ENCODE data around the gene MPP3. TPM values are rescaled to one million over a fixed set of nuclear protein-coding genes. Genes with fewer than 3 reads are reported as not detected.

Gene MPP3
- total RNA-seq, 1 experiment from 2014 or later: 24.5 TPM

GRCh38 chr17:43790311-43790940 lies 42.5 kb downstream of the MPP3 start:
- TF ChIP-seq CTCF (IDR thresholded peaks at IDR 0.05; ENCODE audit: unreplicated experiment): peak; percentile 30
- no peaks in the 10 kb centered on the region for H3K36me3 Mint-ChIP-seq (ENCODE audit: insufficient read depth, unreplicated experiment)
- no TSS peak for BruUV-seq (replicated peaks)
- peak; percentile 66 for DNase-seq (ENCODE audit: unreplicated experiment)
- H3K4me1 Mint-ChIP-seq (ENCODE audit: insufficient read depth, unreplicated experiment): peaks cover 5% of the 10 kb centered on the region
- no peak overlapping the region for H3K4me3 Mint-ChIP-seq (ENCODE audit: unreplicated experiment)
- POLR2A ChIA-PET: interaction anchor here (0.6 to 1.6 kb wide), 2 partner anchors 11 to 15 kb away, joined by 3 to 8 read pairs; partner anchors contain the start of genes CFAP97D1 and DUSP3
- H3K27ac Mint-ChIP-seq (ENCODE audit: low read depth, unreplicated experiment): no peak overlapping the region
- H3K27me3 Mint-ChIP-seq (ENCODE audit: insufficient read depth, unreplicated experiment): peaks cover 11% of the 10 kb centered on the region
- CTCF ChIA-PET: interaction anchor here (0.7 to 1.6 kb wide), 5 partner anchors 18 to 207 kb away, joined by 3 to 18 read pairs (median 4); partner anchors contain the start of gene CD300LG
- intact Hi-C loops (cut with micrococcal nuclease): loop anchor here (2.0 kb wide), 1 partner anchor 56 kb away; the partner anchor contains the start of gene CD300LG
- no peaks in the 10 kb centered on the region for H3K9me3 Mint-ChIP-seq (ENCODE audit: unreplicated experiment)

- H3K9me3 Mint-ChIP-seq (ENCODE audit: unreplicated experiment): peaks cover 7% of the 10 kb centered on the region
- no peaks in the 10 kb centered on the region for H3K36me3 Mint-ChIP-seq (ENCODE audit: insufficient read depth, unreplicated experiment)
- H3K4me1 Mint-ChIP-seq (ENCODE audit: insufficient read depth, unreplicated experiment): peaks cover 9% of the 10 kb centered on the region
- no peak for TF ChIP-seq CTCF (IDR thresholded peaks at IDR 0.05; ENCODE audit: unreplicated experiment)
- no TSS peak for BruUV-seq (replicated peaks)
- intact Hi-C loops (cut with micrococcal nuclease): no loop called here
- no peak overlapping the region for H3K27ac Mint-ChIP-seq (ENCODE audit: low read depth, unreplicated experiment)
- POLR2A ChIA-PET: interaction anchor here (1.6 kb wide), 1 partner anchor 10 kb away, joined by 8 read pairs; the partner anchor contains the start of genes CFAP97D1 and DUSP3
- DNase-seq (ENCODE audit: unreplicated experiment): no peak
- H3K4me3 Mint-ChIP-seq (ENCODE audit: unreplicated experiment): no peak overlapping the region
- CTCF ChIA-PET: interaction anchor here (0.6 to 2.1 kb wide), 5 partner anchors 25 to 208 kb away, joined by 3 to 18 read pairs (median 7); partner anchors contain the start of gene CD300LG
- peaks cover 2% of the 10 kb centered on the region for H3K27me3 Mint-ChIP-seq (ENCODE audit: insufficient read depth, unreplicated experiment)
These were observed 43.5 kb downstream of the MPP3 start for GRCh38 chr17:43789482-43789881.

- Mint-ChIP-seq H3K36me3 (ENCODE audit: insufficient read depth, unreplicated experiment) (no peaks in the 10 kb centered on the region), H3K4me3 (ENCODE audit: unreplicated experiment) (no peak overlapping the region), H3K27ac (ENCODE audit: low read depth, unreplicated experiment) (no peak overlapping the region), H3K4me1 (ENCODE audit: insufficient read depth, unreplicated experiment) (peaks cover 9% of the 10 kb centered on the region), H3K27me3 (ENCODE audit: insufficient read depth, unreplicated experiment) (no peaks in the 10 kb centered on the region), H3K9me3 (ENCODE audit: unreplicated experiment) (peaks cover 8% of the 10 kb centered on the region)
- no TSS peak for BruUV-seq (replicated peaks)
- POLR2A ChIA-PET: no interaction called here
- CTCF ChIA-PET: interaction anchor here (2.1 kb wide), 1 partner anchor 58 kb away, joined by 14 read pairs; the partner anchor contains the start of gene CD300LG
- TF ChIP-seq CTCF (IDR thresholded peaks at IDR 0.05; ENCODE audit: unreplicated experiment): no peak
- intact Hi-C loops (cut with micrococcal nuclease): no loop called here
- DNase-seq (ENCODE audit: unreplicated experiment): no peak
These were observed 44.4 kb downstream of the MPP3 start for GRCh38 chr17:43788540-43788939.

- no peak overlapping the region for H3K27ac Mint-ChIP-seq (ENCODE audit: low read depth, unreplicated experiment)
- H3K9me3 Mint-ChIP-seq (ENCODE audit: unreplicated experiment): peaks cover 8% of the 10 kb centered on the region
- H3K4me1 Mint-ChIP-seq (ENCODE audit: insufficient read depth, unreplicated experiment): peaks cover 9% of the 10 kb centered on the region
- ChIA-PET POLR2A (interaction anchor here (1.1 kb wide), 1 partner anchor 10 kb away, joined by 3 read pairs; the partner anchor contains the start of gene DUSP3), CTCF (interaction anchor here (2.1 to 2.6 kb wide), 2 partner anchors 21 to 58 kb away, joined by 7 to 14 read pairs; partner anchors contain the start of gene CD300LG)
- TF ChIP-seq CTCF (IDR thresholded peaks at IDR 0.05; ENCODE audit: unreplicated experiment): no peak
- no peaks in the 10 kb centered on the region for H3K36me3 Mint-ChIP-seq (ENCODE audit: insufficient read depth, unreplicated experiment)
- no peak overlapping the region for H3K4me3 Mint-ChIP-seq (ENCODE audit: unreplicated experiment)
- no TSS peak for BruUV-seq (replicated peaks)
- no peak for DNase-seq (ENCODE audit: unreplicated experiment)
- no peaks in the 10 kb centered on the region for H3K27me3 Mint-ChIP-seq (ENCODE audit: insufficient read depth, unreplicated experiment)
- intact Hi-C loops (cut with micrococcal nuclease): no loop called here
These were observed 45.2 kb downstream of the MPP3 start for GRCh38 chr17:43787728-43788127.

All from MCF 10A (cell line).